Breast epithelium (tissue), 4 donors: Measurements from ENCODE around the gene CYTH3. TPM values are rescaled to one million over a fixed set of nuclear protein-coding genes. Genes with fewer than 3 reads are reported as not detected.

Experiments used
- DNase-seq, 2 donors: peaks; one replicate each; pipeline ENCODE4 v3.0.0-alpha.2; 2019; ENCODE audit warnings: low spot score in 2 of 2
- H3K27ac ChIP-seq, 2 donors: fragments of 200-600 bp; sonication (generic) in 1 of 2; one replicate each; pipeline ENCODE4 v1.5.1; 2016 to 2019; ENCODE audit warnings: mild to moderate bottlenecking in 1 of 2
- H3K27me3 ChIP-seq, 2 donors: fragments of 200-600 bp; sonication (generic) in 1 of 2; one replicate each; pipeline versions ENCODE4 v1.5.1 to v1.6.0; 2017 to 2019; ENCODE audit warnings: control low read depth in 1 of 2, mild to moderate bottlenecking in 1 of 2
- H3K36me3 ChIP-seq: fragments of 200-600 bp; one replicate; pipeline ENCODE4 v1.5.1; 2019
- H3K4me1 ChIP-seq, 2 donors: fragments of 200-600 bp; sonication (generic); one replicate each; pipeline ENCODE4 v1.5.1; 2016 to 2019; ENCODE audit warnings: control low read depth in 1 of 2
- H3K4me3 ChIP-seq, 3 donors: fragments of 200-600 bp; sonication (generic); 1 replicate in 2 of 3; 2 replicates in 1 of 3; pipeline ENCODE4 v1.5.1; 2016 to 2019; ENCODE audit warnings: mild to moderate bottlenecking in 3 of 3, moderate library complexity in 2 of 3
- H3K9me3 ChIP-seq, 2 donors: fragments of 200-600 bp; sonication (generic) in 1 of 2; one replicate each; pipeline ENCODE4 v1.5.1; 2016 to 2019; ENCODE audit warnings: control low read depth in 1 of 2
- CTCF ChIP-seq, 3 donors: fragments of 450-650 bp; IDR thresholded peaks; one replicate each; pipeline ENCODE4 v1.5.1; 2016 to 2017; ENCODE audit warnings: antibody characterized with exemption in 3 of 3, mild to moderate bottlenecking in 3 of 3, moderate library complexity in 3 of 3
- POLR2A ChIP-seq: fragments of 450-650 bp; IDR thresholded peaks from one replicate; pipeline ENCODE4 v1.6.1; 2016; ENCODE audit warnings: antibody characterized with exemption, mild to moderate bottlenecking, moderate library complexity
- POLR2AphosphoS5 ChIP-seq, 3 donors: sonication (generic); formaldehyde crosslinking; IDR thresholded peaks; one replicate each; pipeline ENCODE4 v1.6.1; 2017; ENCODE audit warnings: antibody characterized with exemption in 3 of 3
- intact Hi-C: fragments of 100-400 bp; cut with DNase I; formaldehyde crosslinking; loops from one replicate; pipeline ENCODE4 v1.15.1; 2023; ENCODE audit warnings: low total_unique reads
- total RNA-seq, 3 donors: library from RNA; depleted of rRNA; stranded (reverse); fragments of >200 nt; gene quantifications; one replicate each; pipeline ENCODE4 v1.1.0, GENCODE V29; 2016

Gene CYTH3
- total RNA-seq, 3 donors from 2014 or later = 23.6 to 46.4 (median 33.4) TPM

GRCh38 chr7:6269527-6269926 lies 2.9 kb downstream of the CYTH3 start:
- H3K27me3 ChIP-seq = no peaks in the 10 kb centered on the region
- TF ChIP-seq CTCF (IDR thresholded peaks at IDR 0.05) = no peak
- H3K27ac ChIP-seq = no peak overlapping the region
- no peak for DNase-seq
- no peaks in the 10 kb centered on the region for H3K4me1 ChIP-seq
- no peak overlapping the region for H3K4me3 ChIP-seq
- H3K36me3 ChIP-seq = no peaks in the 10 kb centered on the region
- no peaks in the 10 kb centered on the region for H3K9me3 ChIP-seq
- intact Hi-C loops = no loop called here

GRCh38 chr7:6268907-6269306 lies 3.5 kb downstream of the CYTH3 start:
- H3K4me3 ChIP-seq = peak overlapping the region in 1 of 3 donors; percentile 10
- H3K27ac ChIP-seq = peak overlapping the region in 1 of 2 donors; percentile 75
- no peaks in the 10 kb centered on the region for H3K36me3 ChIP-seq
- no peak for TF ChIP-seq POLR2AphosphoS5 (IDR thresholded peaks at IDR 0.05)
- TF ChIP-seq CTCF (IDR thresholded peaks at IDR 0.05) = no peak
- no peak for TF ChIP-seq POLR2A
- no peaks in the 10 kb centered on the region for H3K4me1 ChIP-seq
- intact Hi-C loops = no loop called here
- no peaks in the 10 kb centered on the region for H3K27me3 ChIP-seq
- no peaks in the 10 kb centered on the region for H3K9me3 ChIP-seq
- no peak for DNase-seq

GRCh38 chr7:6268023-6268900 lies 4.2 kb downstream of the CYTH3 start:
- no peaks in the 10 kb centered on the region for H3K36me3 ChIP-seq
- H3K27me3 ChIP-seq = no peaks in the 10 kb centered on the region
- no peaks in the 10 kb centered on the region for H3K9me3 ChIP-seq
- TF ChIP-seq CTCF (IDR thresholded peaks at IDR 0.05) (no peak), POLR2A (no peak), POLR2AphosphoS5 (IDR thresholded peaks at IDR 0.05) (no peak)
- no peak overlapping the region for H3K4me3 ChIP-seq
- DNase-seq = no peak
- H3K27ac ChIP-seq = no peak overlapping the region
- no peaks in the 10 kb centered on the region for H3K4me1 ChIP-seq
- intact Hi-C loops = no loop called here

GRCh38 chr7:6266699-6267098 lies 5.7 kb downstream of the CYTH3 start:
- H3K27ac ChIP-seq = no peak overlapping the region
- DNase-seq = no peak

More at GRCh38 chr7:6266699-6267098, 5.7 kb downstream of the CYTH3 start:
- Histone ChIP-seq H3K36me3 (no peaks in the 10 kb centered on the region), H3K9me3 (no peaks in the 10 kb centered on the region), H3K4me3 (no peak overlapping the region), H3K27me3 (no peaks in the 10 kb centered on the region), H3K4me1 (no peaks in the 10 kb centered on the region)
- TF ChIP-seq CTCF (IDR thresholded peaks at IDR 0.05) = no peak
- no peak for TF ChIP-seq POLR2A
- intact Hi-C loops = no loop called here
